Bronchial epithelial cell (primary cell): ENCODE measurements around the gene WFDC12. TPM values are rescaled to one million over a fixed set of nuclear protein-coding genes. Genes with fewer than 3 reads are reported as not detected.

Experiments
- DNase-seq: peaks from one replicate; pipeline ENCODE4 v3.0.0-alpha.2; 2010; ENCODE audit warnings: low read depth
- FAIRE-seq: peaks from 2 replicates; lab custom pipeline; 2011; peaks lifted over from hg19 to GRCh38; lab: Jason Lieb, UNC
- H3K27me3 ChIP-seq: 2 replicates; pipeline ENCODE4 v1.5.1; 2011; ENCODE audit warnings: low read length; ENCODE audit not compliant: control insufficient read depth, insufficient read depth
- H3K36me3 ChIP-seq: 2 replicates; pipeline ENCODE4 v1.5.1; 2011; ENCODE audit warnings: low read length; ENCODE audit not compliant: control insufficient read depth, insufficient read depth
- H3K4me3 ChIP-seq: 2 replicates; pipeline ENCODE4 v1.5.1; 2011; ENCODE audit warnings: mild to moderate bottlenecking, low read depth, low read length, control low read depth
- CTCF ChIP-seq: IDR thresholded peaks from 2 replicates; pipeline ENCODE4 v1.5.1; 2011; ENCODE audit warnings: mild to moderate bottlenecking, moderate library complexity, low read length, control low read depth, inconsistent platforms; ENCODE audit not compliant: insufficient read depth, severe bottlenecking
- total RNA-seq: library from RNA; depleted of rRNA; stranded (reverse); fragments of >200 nt; gene quantifications from 2 replicates; pipeline ENCODE4 v1.2.1, GENCODE V29; 2014

Gene WFDC12
- total RNA-seq, 1 donor from 2014 or later: not detected

GRCh38 chr20:45087814-45088213, 36.5 kb downstream of the WFDC12 start:
- DNase-seq: no peak
- FAIRE-seq: no peak
- H3K36me3 ChIP-seq: no peaks in the 10 kb centered on the region
- TF ChIP-seq CTCF: no peak
- H3K27me3 ChIP-seq: no peaks in the 10 kb centered on the region
- H3K4me3 ChIP-seq: no peak overlapping the region

GRCh38 chr20:45087097-45087790, 37.0 kb downstream of the WFDC12 start:
- no peak for TF ChIP-seq CTCF
- Histone ChIP-seq H3K36me3 (no peaks in the 10 kb centered on the region), H3K27me3 (no peaks in the 10 kb centered on the region), H3K4me3 (no peak overlapping the region)
- DNase-seq (no peak), FAIRE-seq (no peak)

- DNase-seq: no peak
- no peaks in the 10 kb centered on the region for H3K36me3 ChIP-seq
- no peak for TF ChIP-seq CTCF
- no peaks in the 10 kb centered on the region for H3K27me3 ChIP-seq
- no peak overlapping the region for H3K4me3 ChIP-seq
- FAIRE-seq: no peak
These were observed 38.4 kb downstream of the WFDC12 start for GRCh38 chr20:45085867-45086266.

- Histone ChIP-seq H3K4me3 (no peak overlapping the region), H3K36me3 (peaks cover under 1% of the 10 kb centered on the region), H3K27me3 (no peaks in the 10 kb centered on the region)
- DNase-seq (no peak), FAIRE-seq (no peak)
- TF ChIP-seq CTCF: no peak
These were observed 39.0 kb downstream of the WFDC12 start for GRCh38 chr20:45085289-45085688.

GRCh38 chr20:45083127-45083526, 41.1 kb downstream of the WFDC12 start:
- DNase-seq (no peak), FAIRE-seq (no peak)
- Histone ChIP-seq H3K4me3 (no peak overlapping the region), H3K36me3 (peaks cover 1% of the 10 kb centered on the region), H3K27me3 (no peaks in the 10 kb centered on the region)
- no peak for TF ChIP-seq CTCF

GRCh38 chr20:45082468-45082867, 41.8 kb downstream of the WFDC12 start:
- H3K27me3 ChIP-seq: no peaks in the 10 kb centered on the region
- no peak overlapping the region for H3K4me3 ChIP-seq
- no peak for FAIRE-seq
- TF ChIP-seq CTCF: no peak
- peaks cover 1% of the 10 kb centered on the region for H3K36me3 ChIP-seq
- DNase-seq: no peak
